GM12878 (cell line): ENCODE measurements around the gene CTIF.

Source experiments
- ATF7 ChIP-seq: fragments of 450-650 bp; IDR thresholded peaks from 2 replicates; pipeline ENCODE4 v1.6.1; 2016; ENCODE audit warnings: low read depth, mild to moderate bottlenecking
- BHLHE40 ChIP-seq, 2 experiments: fragments of 450-650 bp in 1 of 2; IDR thresholded peaks; 2 replicates each; pipeline ENCODE4 v1.6.1; 2011 to 2017; ENCODE audit warnings: low read depth in 2 of 2, borderline replicate concordance in 1 of 2, improper control_type of control experiment in 1 of 2, low read length in 1 of 2, mild to moderate bottlenecking in 1 of 2
- CEBPB ChIP-seq, 2 experiments: fragments of 150-350 bp in 1 of 2; IDR thresholded peaks; 2 replicates each; pipeline ENCODE4 v1.6.1; 2012 to 2014; ENCODE audit warnings: low read depth in 2 of 2, low read length in 2 of 2, borderline replicate concordance in 1 of 2, inconsistent platforms in 1 of 2
- CTCF ChIP-seq, 3 experiments: IDR thresholded peaks in 2 of 3; conservative IDR thresholded peaks in 1 of 3; 2 replicates each; pipeline ENCODE4 v1.5.1; 2011; ENCODE audit warnings: low read depth in 3 of 3, low read length in 3 of 3, mild to moderate bottlenecking in 3 of 3, control low read depth in 2 of 3, moderate library complexity in 2 of 3, inconsistent platforms in 1 of 3, mixed read lengths in 1 of 3; ENCODE audit not compliant: control insufficient read depth in 2 of 3, insufficient read depth in 1 of 3; ENCODE audit errors: extremely low read depth in 1 of 3
- EP300 ChIP-seq, 2 experiments: fragments of 150-350 bp in 1 of 2; IDR thresholded peaks; 2 replicates each; pipeline ENCODE4 v1.6.1; 2011 to 2012; ENCODE audit warnings: low read depth in 2 of 2, low read length in 2 of 2, borderline replicate concordance in 1 of 2, improper control_type of control experiment in 1 of 2, inconsistent platforms in 1 of 2; ENCODE audit not compliant: control insufficient read depth in 1 of 2
- MEF2A ChIP-seq: IDR thresholded peaks from 2 replicates; pipeline ENCODE4 v1.6.1; 2011; ENCODE audit warnings: low read depth, mild to moderate bottlenecking, low read length, moderate library complexity; ENCODE audit not compliant: insufficient read depth
- RAD21 ChIP-seq: IDR thresholded peaks from 2 replicates; pipeline ENCODE4 v1.6.1; 2011; ENCODE audit warnings: mild to moderate bottlenecking, low read depth, low read length, moderate library complexity; ENCODE audit not compliant: insufficient read depth

GRCh38 chr18:48562075-48562474 lies 23.2 kb downstream of the CTIF start:
- TF ChIP-seq BHLHE40 (IDR thresholded peaks at IDR 0.05; ENCODE audit: borderline replicate concordance in 1 of 2, low read depth in 2 of 2, low read length in 1 of 2) (no peak), MEF2A (no peak), CEBPB (IDR thresholded peaks at IDR 0.05; ENCODE audit: borderline replicate concordance in 1 of 2, low read depth in 2 of 2, low read length in 2 of 2) (no peak), ATF7 (no peak), EP300 (IDR thresholded peaks at IDR 0.05; ENCODE audit: borderline replicate concordance in 1 of 2, control insufficient read depth in 1 of 2, low read depth in 2 of 2, low read length in 2 of 2) (no peak), RAD21 (no peak), CTCF (IDR thresholded peaks at IDR 0.05 in 2 of 3, conservative IDR thresholded peaks at IDR 0.05 in 1 of 3; ENCODE audit: control insufficient read depth in 2 of 3, extremely low read depth in 1 of 3, insufficient read depth in 1 of 3, low read depth in 3 of 3, low read length in 3 of 3) (no peak)
